Measurements from ENCODE around the gene MZF1.

GRCh38 chr19:58572026-58572817, 913 bp downstream of the MZF1 start:
- TF ChIP-seq ZNF274 (IDR thresholded peaks at IDR 0.05; ENCODE audit: low read depth, low read length) (no peak), JUND (IDR thresholded peaks at IDR 0.05) (no peak), MAX (IDR thresholded peaks at IDR 0.05) (no peak), CTCF (IDR thresholded peaks at IDR 0.05 in 2 of 3, conservative IDR thresholded peaks at IDR 0.05 in 1 of 3; ENCODE audit: borderline replicate concordance in 1 of 3, insufficient read depth in 1 of 3, low read depth in 2 of 3, low read length in 2 of 3) (no peak), ZBTB33 (IDR thresholded peaks at IDR 0.05; ENCODE audit: extremely low read depth, insufficient replicate concordance, low read length) (no peak), SRF (IDR thresholded peaks at IDR 0.05; ENCODE audit: low read depth) (no peak), TCF7L2 (IDR thresholded peaks at IDR 0.05; ENCODE audit: borderline replicate concordance, extremely low read depth, insufficient read depth, insufficient read length) (no peak), POLR2A (IDR thresholded peaks at IDR 0.05; ENCODE audit: borderline replicate concordance, extremely low read depth, insufficient read depth, insufficient read length) (no peak), POLR2AphosphoS5 (IDR thresholded peaks at IDR 0.05; ENCODE audit: low read depth, low read length) (peak; percentile 68; the same call in 1 of the 2 replicates)

Measured in HCT116 (cell line).